HEK293T (cell line): ENCODE measurements around the gene PLA2G2A.

Experiments
- ELF4 ChIP-seq: fragments of 450-650 bp; IDR thresholded peaks from 2 replicates; pipeline ENCODE4 v1.6.1; 2017; ENCODE audit warnings: antibody characterized with exemption
- FOXA1 ChIP-seq: fragments of 450-650 bp; IDR thresholded peaks from 2 replicates; pipeline ENCODE4 v1.6.1; 2016; ENCODE audit warnings: mild to moderate bottlenecking
- FOXM1 ChIP-seq: fragments of 450-650 bp; IDR thresholded peaks from 2 replicates; pipeline ENCODE4 v1.6.1; 2017; ENCODE audit warnings: mild to moderate bottlenecking, borderline replicate concordance
- SP1 ChIP-seq: fragments of 450-650 bp; IDR thresholded peaks from 2 replicates; pipeline ENCODE4 v1.6.1; 2017

- TF ChIP-seq SP1 (no peak), FOXM1 (no peak), ELF4 (no peak), FOXA1 (no peak)
Observed at GRCh38 chr1:19946331-19946751, 33.1 kb downstream of the PLA2G2A start.
